Adrenal gland (tissue), 5 donors: ENCODE results near the gene ABL2.

ENCODE experiments used
- CTCF ChIP-seq, 6 experiments: fragments of 450-650 bp in 4 of 6; fragments of 200-600 bp in 2 of 6; sonication (generic) in 1 of 6; IDR thresholded peaks; 1 replicate in 5 of 6; 2 replicates in 1 of 6; pipeline versions ENCODE4 v1.5.1 to v1.8.0; 2016 to 2021; ENCODE audit warnings: antibody characterized with exemption in 6 of 6, mild to moderate bottlenecking in 2 of 6, moderate library complexity in 1 of 6
- POLR2A ChIP-seq, 2 donors: fragments of 450-650 bp; IDR thresholded peaks; one replicate each; pipeline ENCODE4 v1.6.1; 2017; ENCODE audit warnings: antibody characterized with exemption in 2 of 2, mild to moderate bottlenecking in 2 of 2, moderate library complexity in 1 of 2
- donor health status: DM: no; HTN: no; CAD: no.

- no peak for TF ChIP-seq CTCF (IDR thresholded peaks at IDR 0.05)
- TF ChIP-seq POLR2A (IDR thresholded peaks at IDR 0.05), result no peak
Measured at GRCh38 chr1:179252606-179253005, 23.1 kb upstream of the ABL2 start.
